Urothelium cell line (cell line): Measurements from ENCODE around the gene CDK3.

ENCODE experiments used
- DNase-seq: peaks from one replicate; pipeline ENCODE4 v3.0.0; 2011; ENCODE audit warnings: low spot score, mixed read lengths
- FAIRE-seq: peaks from 2 replicates; lab custom pipeline; 2011; peaks lifted over from hg19 to GRCh38; lab: Jason Lieb, UNC

The CDK3 gene

DNA sequence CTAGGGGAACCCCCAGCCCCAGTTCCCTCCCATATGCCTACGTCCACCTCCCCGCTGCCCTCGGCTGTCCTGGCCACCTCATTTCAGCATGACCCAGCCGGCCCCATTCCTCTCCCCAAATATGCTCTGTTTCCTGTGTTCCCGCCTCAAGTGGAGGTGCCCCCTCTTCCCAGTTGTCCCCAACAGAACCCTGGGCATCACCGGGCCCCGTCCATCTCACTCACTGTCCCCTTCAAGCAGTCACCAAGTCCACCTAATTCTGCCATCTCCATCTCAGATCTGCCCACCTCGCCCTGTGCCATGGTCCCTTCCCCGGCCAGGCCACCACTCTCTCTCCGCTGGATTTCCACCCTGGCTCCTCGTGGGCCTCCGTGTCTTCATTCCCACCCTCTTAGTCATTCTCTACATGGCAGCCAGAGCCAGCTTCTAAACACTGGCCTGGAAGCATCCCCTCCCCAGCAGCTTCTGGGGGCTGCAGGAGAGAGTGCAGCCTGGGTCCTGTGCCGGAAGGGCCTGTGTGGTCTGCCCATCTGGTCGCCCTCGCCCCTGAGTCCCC is 12.8 kb downstream of the CDK3 start:
- FAIRE-seq (peak; percentile 44), DNase-seq (no peak)

DNA sequence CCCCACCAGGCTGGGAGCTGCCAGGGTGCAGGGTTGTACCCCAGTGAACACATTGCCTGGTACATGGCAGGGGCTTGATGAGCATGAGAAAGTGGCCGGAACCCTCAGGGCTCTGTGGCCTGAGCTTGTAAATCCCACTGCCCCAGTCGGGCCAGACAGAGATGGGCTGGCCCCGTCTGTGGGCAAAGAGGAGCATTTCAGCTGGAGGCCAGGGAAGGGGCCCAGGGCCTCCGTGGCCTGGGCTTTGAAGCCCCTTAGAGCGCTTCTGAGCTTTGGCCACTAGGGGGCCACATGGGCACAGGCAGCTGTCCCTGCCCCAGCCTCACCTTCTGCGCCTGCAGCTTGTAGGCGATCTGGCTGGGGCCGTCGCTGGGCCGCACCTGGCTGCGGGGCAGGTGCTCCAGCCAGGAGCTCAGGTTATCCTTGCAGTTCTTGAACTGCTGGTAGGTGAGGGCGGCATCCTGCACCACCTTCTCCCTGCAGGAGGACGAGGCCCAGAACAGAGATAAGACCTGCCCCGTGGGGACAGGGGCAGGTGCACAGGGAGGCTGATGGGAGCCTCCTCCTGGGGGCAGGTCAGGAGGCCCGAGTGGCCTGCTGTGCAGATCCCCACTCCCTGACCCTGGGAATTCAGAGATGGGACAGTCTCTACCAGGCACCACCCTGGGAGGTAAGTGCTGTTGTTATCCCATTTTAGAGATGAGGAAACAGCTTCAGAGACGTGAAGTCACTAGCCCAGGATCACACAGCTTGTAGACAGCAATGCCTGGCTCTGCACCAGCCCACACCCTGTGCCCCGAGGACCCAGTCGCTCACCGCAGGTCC is 13.7 kb downstream of the CDK3 start:
- DNase-seq (peak; percentile 93), FAIRE-seq (peak; percentile 94)

DNA sequence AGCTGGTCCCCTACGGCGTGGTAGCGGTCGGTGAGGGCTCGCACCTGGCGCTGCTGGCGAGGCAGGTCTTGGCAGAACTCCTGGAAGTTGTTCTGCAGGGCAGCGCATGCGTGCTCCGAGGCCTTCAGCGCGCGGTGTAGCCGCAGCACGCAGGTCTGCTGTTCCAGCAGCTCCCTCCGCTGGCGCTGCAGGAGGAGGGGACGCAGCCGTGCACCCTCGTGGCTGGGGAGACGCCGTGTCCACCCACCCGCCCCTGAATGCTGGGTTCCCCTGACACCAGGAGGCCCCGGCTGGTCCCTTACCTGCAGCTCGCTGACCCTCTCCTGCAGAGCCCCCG is 14.2 kb downstream of the CDK3 start:
- FAIRE-seq (no peak), DNase-seq (no peak)

DNA sequence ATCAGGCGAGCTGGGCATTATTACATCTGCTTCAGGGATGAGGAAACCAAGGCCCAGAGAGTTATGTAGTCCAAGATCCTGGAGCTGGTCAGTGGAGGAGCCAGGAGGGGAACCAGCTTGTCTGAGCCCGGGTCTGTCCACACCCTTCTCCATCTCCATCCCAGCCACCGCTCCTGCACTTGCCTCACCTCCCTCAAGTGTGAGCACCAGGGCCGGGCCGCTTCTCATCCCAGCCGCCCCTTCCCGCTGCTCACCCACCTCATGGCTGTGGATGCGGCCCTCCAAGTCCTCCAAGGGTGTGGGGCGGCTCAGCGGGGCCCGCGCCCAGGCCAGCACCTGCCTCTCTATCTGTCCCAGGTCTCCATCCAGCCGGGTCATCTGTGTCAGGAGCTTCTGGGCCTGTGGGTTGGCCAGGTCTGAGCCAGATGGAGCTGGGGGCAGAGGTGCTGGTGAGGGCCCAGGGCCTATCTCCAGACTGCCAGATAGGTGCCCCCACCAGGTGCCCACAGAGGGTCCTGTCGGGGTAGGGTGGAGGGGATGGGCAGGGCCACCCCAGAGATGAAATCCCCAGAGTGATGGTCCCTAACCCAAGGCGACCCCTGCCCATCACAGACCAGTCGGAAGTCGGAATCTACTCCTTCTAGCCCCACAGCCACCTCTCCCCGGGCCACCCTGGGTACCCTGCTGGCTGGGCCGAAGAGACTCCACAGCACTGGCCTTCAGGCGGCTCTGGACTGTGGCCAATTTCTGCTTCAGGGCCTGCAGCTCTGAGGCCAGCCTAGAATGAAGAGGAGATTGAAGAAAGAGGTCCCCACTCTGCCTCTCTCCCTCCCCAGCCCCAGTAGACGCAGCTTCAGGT is 17.1 kb downstream of the CDK3 start:
- no peak for DNase-seq
- no peak for FAIRE-seq

DNA sequence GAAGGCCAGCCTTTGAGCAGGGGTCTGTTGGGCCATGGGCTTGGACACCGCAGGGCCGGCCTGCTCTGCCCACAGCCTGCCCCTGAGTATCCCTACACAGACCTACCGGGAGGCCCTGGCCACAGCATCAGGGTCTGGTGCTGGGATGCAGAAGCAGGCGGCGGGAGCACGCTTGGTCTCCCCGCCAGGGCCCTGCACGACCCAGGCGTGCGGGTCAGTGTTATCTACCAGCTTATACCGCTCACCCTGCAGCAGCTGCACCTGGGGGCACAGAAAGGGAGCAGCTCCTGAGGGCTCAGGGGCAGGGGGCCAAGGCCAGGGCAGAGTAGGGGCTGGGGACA is 17.7 kb downstream of the CDK3 start:
- FAIRE-seq = peak; percentile 32
- no peak for DNase-seq

DNA sequence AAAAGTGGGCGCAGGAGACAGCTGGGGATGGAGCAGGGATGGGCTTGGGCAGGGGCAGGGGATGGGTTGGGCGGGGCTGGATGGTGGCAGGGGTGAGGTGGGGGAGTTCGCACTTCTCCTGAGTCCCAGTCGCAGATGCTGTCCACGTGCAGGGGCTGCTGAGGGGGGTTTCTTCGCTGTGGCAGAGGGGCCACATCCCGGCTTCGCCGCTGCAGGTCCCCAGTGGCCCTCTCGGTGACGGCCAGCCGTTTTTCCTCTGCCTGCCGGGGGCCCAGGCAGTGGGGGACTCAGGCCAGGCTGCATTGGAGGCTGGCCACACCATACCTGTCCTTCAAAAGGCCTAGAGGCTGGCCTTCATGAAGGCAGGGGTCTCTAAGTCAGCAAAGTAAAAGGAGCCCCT is 18.1 kb downstream of the CDK3 start:
- DNase-seq (no peak), FAIRE-seq (no peak)

DNA sequence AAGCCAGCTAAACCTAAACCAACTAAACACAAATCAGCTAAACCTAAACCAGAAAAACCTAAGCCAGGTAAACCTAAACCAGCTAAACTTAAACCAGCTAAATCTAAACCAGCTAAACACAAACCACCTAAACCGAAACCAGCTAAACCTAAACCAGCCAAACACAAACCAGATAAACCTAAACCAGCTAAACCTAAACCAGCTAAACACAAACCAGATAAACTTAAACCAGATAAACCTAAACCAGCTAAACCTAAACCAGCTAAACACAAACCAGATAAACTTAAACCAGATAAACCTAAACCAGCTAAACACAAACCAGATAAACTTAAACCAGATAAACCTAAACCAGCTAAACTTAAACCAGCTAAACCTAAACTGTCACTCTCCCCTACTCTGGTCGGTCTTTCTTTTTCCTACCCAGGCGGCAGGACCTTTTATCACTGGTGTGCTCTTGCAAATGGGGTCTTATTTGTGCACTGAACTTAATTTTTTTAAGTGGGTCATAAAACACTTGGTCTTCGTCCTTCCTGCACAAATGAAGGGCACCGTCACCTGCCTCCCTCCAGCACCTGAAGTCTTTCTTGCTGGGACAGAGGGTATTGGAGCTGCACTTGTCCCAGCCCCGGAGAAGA is 19.3 kb downstream of the CDK3 start:
- no peak for DNase-seq
- no peak for FAIRE-seq

DNA sequence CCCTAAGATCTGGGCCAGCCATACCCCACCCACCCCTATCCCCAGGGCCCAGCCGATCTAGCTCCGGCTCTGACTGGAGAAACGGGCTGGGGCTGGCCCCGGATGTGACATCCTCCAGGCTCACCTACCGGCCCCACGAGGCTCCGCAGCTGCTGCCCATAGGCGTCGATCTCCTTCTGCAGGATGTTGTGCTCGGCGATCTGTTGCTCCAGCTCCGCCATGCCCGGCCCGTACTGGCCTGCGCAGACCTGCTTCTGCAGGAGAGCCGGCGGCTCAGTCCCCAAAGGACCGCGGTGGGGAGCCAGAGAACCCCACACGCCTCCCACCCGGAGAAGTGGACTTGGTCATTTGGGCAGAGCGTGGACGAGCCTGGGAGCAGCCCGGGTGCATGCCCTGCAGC is 21.6 kb downstream of the CDK3 start:
- DNase-seq (no peak), FAIRE-seq (no peak)

DNA sequence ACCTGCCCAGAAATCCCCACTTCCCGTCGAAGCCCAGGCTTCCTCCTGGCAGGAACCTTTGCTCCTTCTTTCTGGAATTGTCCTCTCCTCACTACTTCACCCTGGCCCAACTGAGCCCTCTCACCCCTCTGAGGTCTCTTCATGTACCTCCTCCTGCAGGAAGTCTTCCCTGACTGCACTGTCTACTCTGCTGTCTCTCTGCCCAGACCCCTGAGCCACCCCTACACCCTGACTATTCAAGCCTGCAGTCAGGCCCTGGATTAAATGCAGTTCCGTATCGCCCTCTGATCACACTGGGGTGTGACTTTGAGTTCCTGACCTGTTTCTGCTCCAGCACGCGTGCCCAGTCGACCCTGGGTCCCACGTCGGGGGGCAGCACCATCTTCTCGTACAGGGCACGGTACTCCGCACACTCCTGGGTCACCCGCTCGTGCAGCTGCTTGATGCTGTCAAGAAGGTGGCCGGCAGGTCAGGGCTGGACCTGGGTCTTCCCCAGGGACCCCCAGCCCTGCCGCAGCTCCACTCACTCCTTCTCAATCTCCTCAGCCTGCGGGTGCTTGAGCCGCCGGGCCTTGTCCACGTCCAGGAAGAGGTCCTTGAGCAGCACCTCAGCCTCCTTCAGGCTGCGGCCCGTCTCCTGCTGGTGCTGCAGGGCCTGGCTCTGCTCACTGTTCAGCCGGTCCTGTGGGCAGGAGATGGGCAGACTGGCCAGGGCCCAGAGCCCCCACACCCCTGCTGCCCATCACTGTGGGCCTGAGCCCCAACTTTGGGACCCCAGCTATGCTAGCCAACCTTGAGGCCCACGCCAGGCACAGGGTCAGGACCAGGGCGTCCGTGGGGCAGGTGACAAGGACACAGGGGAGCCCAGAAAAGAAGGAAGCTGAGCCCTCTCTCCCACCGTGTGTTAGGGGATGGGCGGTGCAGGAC is 22.6 kb downstream of the CDK3 start:
- peak; percentile 20 for FAIRE-seq
- no peak for DNase-seq

DNA sequence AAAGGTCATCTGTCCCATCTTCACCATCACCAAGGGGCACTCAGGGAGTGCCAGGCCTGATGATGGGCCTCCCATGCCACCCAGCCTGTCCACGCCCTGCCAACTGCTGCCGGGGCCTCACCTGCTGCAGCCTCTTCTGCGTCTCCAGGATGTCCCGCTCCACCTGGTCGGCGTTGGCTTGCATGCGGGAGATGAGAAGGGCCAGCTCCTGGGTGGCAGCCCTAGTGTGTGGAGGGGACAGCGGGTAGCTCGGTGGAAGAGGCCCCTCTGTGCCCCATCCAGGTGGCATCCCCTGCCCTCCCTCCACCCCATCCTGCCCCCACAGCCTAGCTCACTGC is 23.2 kb downstream of the CDK3 start:
- peak; percentile 37 for FAIRE-seq
- no peak for DNase-seq

DNA sequence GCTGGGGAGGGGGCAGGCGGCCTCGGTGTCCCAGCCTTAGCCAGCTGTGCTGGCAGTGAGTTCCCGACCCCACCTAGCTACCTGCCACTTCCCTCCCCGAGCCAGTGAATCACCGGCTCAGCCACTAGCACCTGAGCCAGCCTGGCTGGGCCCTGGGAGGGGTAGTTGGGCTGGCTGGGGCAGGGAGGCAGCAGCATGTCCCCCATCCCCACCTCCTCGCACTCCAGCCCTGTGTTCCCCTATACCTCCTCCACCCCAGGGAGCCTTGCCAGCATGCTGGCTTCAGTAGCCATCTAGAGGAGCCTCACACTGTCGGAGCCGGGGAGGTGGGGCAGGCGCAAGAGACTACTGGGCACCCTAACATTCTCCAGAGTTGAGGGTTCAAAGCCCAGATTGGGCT is 23.7 kb downstream of the CDK3 start:
- FAIRE-seq = no peak
- DNase-seq = no peak

DNA sequence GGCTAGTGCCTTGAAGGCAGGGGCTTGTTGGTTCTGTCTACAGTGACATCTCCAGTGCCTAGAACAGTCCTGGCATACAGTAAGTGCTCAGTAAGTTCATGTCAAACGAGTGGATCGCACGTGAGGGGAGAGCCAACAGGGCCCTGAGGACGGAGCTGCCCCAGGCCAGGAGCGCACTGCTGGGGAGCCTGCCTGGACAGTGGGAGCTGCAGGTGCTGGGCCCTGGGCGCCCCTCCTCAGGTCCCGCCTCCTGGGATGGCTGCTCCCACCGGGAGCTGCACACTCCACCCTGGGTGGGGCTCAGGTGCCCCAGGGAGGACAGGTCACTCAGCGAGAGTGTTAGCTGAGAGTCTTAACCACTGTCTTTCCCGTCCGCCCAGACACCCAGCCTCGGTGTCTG is 24.6 kb downstream of the CDK3 start:
- FAIRE-seq = no peak
- DNase-seq = no peak

DNA sequence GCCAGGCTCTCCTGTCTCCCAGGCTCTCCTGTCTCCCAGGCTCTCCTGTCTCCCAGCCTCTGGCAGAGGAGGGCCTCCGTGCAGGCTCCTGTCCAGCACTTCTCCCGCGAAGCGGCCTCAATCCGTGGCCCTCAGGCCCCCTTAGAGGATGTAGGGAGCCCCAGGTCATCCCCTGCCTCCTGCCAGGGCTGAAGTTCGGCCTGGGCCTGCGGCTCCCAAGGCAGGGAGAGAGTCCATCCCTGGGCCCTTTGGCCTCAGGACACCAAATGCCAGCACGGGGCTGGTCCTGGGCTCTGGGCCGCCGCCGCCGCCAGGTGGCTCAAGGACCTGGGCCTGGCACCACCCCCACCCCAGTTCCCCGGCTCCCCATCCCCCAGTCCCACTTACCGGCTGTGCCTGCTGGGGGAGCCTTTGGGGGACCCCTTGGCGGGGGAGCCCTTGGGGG is 26.1 kb downstream of the CDK3 start:
- DNase-seq (no peak), FAIRE-seq (no peak)

DNA sequence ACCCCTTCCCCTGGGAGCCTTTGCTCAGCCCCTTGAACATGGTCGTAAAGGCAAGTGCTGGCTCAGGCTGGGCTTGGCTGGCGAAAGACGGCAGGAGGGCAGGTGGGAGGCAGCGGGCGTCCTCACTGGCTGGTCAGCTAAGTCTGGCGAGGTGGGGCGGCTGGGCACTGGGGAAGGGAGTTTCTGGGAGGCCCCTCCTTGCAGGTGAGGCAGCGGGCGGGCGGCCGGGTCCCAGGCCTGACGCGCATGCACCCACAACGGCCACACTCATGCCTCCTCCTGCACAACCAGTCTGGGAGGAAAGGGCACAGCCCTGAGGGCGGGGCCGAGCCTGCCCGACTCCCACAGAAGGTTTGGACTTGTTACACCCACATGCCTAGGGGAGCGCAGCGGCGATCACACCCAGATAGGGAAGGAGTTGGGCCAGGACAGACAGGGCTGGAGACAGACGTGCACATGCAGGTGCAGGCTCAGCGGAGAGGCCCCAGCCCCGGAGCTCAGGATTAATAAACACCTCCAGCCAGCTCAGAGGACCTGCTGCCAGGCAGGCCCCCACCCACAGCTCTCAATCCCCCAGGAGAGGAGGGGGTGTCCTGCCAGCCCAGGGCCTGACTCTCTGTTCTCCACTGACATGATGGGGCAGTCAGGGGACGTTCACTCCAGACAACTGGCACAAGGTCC is 26.6 kb downstream of the CDK3 start, which contains the start of gene EVPL:
EVPL (minus strand) TSS at position 148 of the 681 bp plus-strand sequence; CDS start at position 40, 108 bp downstream.
- DNase-seq (no peak), FAIRE-seq (peak; percentile 66)

DNA sequence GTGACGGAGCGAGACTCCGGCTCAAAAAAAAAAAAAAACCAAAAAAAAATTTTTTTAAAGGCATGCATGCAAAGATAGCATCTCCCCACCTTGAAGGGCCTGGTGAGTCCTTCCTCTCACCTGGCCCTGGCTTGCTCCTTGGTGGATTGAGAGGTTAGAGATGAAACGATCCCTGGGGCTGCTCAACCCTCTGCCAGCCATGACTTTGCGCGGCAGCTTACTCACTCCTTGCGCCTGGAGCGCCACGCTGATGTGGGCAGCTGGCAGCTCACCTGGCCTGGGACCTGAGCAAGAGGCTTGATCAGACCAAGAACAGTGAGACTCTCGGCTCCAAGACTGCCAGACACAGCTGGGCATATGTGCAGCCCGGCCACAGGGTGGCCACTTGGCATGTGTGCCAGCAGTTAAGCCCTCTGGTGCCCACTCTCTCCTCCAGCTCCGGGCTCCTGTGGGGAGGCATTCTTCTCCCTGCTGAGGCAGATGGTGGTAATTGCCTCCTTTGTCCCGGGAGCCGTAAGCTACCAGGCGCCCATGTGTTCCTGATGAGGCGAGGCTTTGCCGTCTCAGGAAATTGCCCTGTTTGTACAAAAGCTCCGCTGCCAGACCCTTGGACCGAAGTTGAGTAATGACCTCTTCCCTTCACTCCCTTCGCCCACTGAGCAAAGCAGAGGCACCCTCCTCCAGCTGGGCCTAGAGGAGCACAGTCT is 31.6 kb downstream of the CDK3 start:
- FAIRE-seq (peak; percentile 17), DNase-seq (no peak)

DNA sequence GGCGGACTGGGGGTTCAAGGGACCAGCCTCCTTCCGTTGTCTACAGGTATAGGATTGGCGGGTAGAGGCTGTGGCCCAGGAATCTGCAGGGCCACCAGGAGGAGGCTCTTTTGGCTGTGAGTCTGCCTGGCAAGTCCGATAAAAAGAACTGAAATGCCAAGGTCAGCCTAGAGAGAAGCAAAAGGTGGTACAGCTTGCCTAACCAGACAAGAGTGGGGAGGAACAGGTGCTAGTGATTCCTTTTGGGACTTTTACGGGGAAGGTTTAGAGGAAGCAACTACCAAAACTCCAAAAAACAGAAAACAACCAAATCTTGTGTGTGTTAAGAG is 32.1 kb downstream of the CDK3 start:
- FAIRE-seq = no peak

DNA sequence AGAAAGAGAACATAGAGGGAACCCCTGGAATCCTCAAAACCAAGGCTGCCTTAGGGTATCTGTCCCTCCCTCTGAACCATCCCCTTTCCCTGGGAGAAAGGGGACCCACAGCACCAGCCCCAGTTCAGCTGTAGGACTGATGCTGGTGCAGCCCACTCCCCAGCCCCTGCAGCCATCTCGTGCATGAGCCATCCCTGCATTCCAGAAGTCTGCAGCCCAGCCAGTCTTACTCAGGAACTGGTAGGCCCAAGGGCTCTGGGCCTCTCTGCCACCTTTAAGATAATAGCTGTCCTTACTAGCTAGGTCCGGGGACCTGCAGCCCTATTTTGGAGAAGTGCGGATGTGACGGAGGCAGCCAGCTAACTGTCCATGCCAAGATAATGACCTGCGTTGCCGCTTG is 32.5 kb downstream of the CDK3 start:
- FAIRE-seq (no peak), DNase-seq (no peak)

More for the DNA sequence above, 32.1 kb downstream of the CDK3 start:
- no peak for DNase-seq

DNA sequence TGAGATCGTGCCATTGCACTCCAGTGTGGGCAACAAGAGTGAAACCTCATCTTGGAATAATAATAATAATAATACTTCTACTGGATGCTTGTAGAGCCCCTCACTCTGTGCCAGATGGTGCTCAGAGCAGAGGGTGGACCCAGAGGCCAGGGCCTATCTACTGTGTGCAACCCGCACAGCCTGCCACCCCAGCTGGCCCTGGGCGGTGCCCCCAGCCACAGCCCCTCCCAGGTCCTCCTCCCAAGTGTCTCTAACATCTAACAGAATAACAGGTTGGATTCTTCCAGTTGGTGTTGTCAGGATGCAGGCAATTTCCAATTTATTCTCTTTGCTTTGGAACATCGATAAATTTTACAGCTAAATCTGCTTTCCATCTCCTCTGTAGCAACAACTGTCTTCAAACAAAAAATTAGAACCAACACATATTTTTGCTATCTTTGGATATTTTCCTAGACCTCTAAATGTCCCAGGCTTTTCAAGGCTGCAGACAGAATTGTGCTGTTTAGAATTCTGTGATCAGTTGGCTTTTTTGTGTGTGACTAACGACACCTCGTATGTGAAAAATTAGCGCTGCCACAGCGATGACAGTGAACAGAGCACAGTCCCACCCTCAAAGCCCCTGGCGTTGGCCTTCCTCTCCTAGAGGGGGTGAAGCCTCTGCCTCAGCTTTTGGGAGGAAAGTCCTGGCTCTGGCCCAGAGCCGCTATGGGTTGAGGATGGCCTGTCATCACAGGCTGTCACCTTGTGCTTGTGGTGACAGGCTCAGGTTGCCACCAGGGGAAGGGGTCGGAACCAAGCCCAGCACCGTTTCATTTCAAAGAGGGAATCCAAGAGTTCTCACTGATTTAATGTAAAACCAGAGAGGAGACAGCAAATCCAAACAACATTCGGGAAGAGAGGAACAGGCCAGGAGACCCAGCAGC is 34.0 kb downstream of the CDK3 start:
- FAIRE-seq (peak; percentile 27), DNase-seq (no peak)
